ENCODE results near the gene AQP12B. TPM values are rescaled to one million over a fixed set of nuclear protein-coding genes. Genes with fewer than 3 reads are reported as not detected.

The AQP12B gene
- total and polyA plus RNA-seq, 9 of the 15 experiments (the other 6 are each of a cell fraction or from before 2014, with no cell fraction given) = not detected

DNA sequence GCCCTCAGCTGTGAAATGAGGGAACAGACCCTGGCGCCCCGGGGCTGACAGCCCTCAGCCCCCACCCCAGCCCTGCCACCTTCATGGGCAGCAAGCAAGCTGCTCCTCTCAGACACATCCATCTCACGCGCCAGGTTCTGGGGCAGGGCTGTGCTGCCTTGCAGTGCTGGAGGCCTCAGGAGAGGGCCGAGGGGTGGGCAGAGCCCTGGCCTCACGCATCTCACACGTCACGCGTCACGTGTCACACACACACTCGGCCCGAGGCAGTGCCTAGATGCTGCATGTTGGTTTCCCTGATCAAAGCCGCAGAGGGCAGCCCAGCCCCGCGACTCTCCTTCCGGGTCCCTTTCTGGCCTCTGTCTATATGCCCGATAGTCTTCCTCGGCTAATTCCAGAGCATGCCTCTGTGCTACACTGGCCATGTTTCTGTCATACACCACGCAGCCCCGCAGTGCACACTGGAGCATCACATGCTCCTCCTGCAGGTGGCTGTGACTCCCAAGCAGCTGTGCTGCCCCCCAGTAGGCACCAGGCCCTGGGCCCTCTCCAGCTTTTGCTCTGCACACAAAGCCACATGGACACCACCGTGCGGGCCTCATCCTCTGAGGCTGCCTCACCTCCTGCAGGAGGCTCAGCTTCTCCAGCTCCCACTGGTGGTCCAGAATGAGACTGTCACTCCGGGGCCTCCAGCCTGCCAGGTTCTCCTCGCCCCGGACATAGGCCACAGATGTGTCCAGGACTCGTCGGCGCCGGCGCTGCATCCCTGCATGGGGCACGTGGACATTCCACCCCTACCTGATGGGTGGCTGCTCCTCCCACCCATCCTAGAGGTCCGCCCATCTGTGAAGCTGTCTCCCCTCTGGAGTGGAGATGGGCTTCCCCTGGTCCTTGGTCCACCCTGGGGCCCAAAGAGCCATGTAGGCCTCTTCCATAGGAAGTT lies 40.4 kb upstream of the AQP12B start (continued):
- TF ChIP-seq EHMT2 (IDR thresholded peaks at IDR 0.05) = no peak
- TF ChIP-seq, protein P1, sequence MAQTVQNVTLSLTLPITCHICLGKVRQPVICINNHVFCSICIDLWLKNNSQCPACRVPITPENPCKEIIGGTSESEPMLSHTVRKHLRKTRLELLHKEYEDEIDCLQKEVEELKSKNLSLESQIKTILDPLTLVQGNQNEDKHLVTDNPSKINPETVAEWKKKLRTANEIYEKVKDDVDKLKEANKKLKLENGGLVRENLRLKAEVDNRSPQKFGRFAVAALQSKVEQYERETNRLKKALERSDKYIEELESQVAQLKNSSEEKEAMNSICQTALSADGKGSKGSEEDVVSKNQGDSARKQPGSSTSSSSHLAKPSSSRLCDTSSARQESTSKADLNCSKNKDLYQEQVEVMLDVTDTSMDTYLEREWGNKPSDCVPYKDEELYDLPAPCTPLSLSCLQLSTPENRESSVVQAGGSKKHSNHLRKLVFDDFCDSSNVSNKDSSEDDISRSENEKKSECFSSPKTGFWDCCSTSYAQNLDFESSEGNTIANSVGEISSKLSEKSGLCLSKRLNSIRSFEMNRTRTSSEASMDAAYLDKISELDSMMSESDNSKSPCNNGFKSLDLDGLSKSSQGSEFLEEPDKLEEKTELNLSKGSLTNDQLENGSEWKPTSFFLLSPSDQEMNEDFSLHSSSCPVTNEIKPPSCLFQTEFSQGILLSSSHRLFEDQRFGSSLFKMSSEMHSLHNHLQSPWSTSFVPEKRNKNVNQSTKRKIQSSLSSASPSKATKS (CRISPR knock-in tag; IDR thresholded peaks at IDR 0.05) = no peak
- TF ChIP-seq, protein P2, sequence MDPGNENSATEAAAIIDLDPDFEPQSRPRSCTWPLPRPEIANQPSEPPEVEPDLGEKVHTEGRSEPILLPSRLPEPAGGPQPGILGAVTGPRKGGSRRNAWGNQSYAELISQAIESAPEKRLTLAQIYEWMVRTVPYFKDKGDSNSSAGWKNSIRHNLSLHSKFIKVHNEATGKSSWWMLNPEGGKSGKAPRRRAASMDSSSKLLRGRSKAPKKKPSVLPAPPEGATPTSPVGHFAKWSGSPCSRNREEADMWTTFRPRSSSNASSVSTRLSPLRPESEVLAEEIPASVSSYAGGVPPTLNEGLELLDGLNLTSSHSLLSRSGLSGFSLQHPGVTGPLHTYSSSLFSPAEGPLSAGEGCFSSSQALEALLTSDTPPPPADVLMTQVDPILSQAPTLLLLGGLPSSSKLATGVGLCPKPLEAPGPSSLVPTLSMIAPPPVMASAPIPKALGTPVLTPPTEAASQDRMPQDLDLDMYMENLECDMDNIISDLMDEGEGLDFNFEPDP (CRISPR knock-in tag; IDR thresholded peaks at IDR 0.05) = no peak
- no peak for TF ChIP-seq SP1 (CRISPR knock-in tag; IDR thresholded peaks at IDR 0.05)
- TF ChIP-seq PHF21A (IDR thresholded peaks at IDR 0.05; ENCODE audit: borderline replicate concordance, low read depth) = no peak

DNA sequence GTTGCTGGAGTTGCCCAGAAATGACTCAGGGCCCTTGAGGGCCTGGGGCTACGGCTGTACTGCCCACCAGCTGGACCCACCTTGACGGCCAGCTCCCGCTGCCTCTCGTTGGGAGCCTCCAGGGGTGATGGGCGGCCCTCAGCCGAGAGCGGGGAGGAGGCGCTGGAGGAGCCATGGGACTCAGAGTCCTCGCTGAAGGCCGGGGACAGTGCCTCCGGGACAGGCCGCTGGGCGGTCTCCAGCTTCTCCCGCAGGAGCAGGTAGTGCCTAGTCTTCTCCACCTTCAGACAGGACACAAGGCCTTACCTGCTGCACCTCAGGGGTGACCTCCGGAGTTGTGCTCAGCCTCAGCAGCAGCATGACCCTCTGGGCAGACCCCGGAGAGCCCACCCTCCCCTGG lies 39.7 kb upstream of the AQP12B start:
- POLR2A ChIA-PET = no interaction called here
- CTCF ChIA-PET (ENCODE audit: low intra/inter-chr PET ratio) = no interaction called here
- in situ Hi-C loops (cut with MboI) (no loop called here), intact Hi-C loops (cut with micrococcal nuclease) (no loop called here)
- Histone ChIP-seq H4K20me1 (replicated peaks; ENCODE audit: control insufficient read depth, insufficient read depth, low read length) (no peaks in the 10 kb centered on the region), H3K27ac (ENCODE audit: extremely low read depth, low read depth, low read length) (no peak overlapping the region), H3K4me3 (no peak overlapping the region), H2AFZ (ENCODE audit: low read depth, low read length) (no peak overlapping the region), H3K9ac (ENCODE audit: insufficient read depth in 1 of 2, low read depth in 2 of 2, low read length in 2 of 2) (no peak overlapping the region), H3K4me1 (replicated peaks in 1 of 2; ENCODE audit: control insufficient read depth in 2 of 2, insufficient read depth in 2 of 2, low read length in 2 of 2) (peaks cover 0 to 8% of the 10 kb centered on the region in 2 experiments; a peak in 1 of 5 replicates), H3K36me3 (ENCODE audit: control insufficient read depth, insufficient read depth, low read length) (no peaks in the 10 kb centered on the region), H3K9me1 (ENCODE audit: control insufficient read depth, insufficient read depth, low read length) (no peaks in the 10 kb centered on the region), H3K4me2 (ENCODE audit: insufficient read depth, low read length) (no peak overlapping the region), H3K27me3 (ENCODE audit: control insufficient read depth in 2 of 2, insufficient read depth in 2 of 2, low read length in 2 of 2) (peaks cover 0 to 75% of the 10 kb centered on the region in 2 experiments; a peak in 3 of 5 replicates), H3K9me3 (replicated peaks; ENCODE audit: control insufficient read depth, insufficient read depth, low read depth, low read length) (no peaks in the 10 kb centered on the region), H3K79me2 (ENCODE audit: control insufficient read depth, insufficient read depth, low read length) (no peaks in the 10 kb centered on the region)
- WGBS (ENCODE audit: insufficient coverage, low coverage, missing lambda C conversion rate) = 0% methylated on average over 10 of the region's 16 CpGs
- no peak for DNase-seq (ENCODE audit: extremely low read depth in 1 of 4, low spot score in 3 of 4)
- BruUV-seq (replicated peaks) = no TSS peak
- FAIRE-seq = no peak
- no peak for ATAC-seq
- TF ChIP-seq TEAD1 (CRISPR knock-in tag; IDR thresholded peaks at IDR 0.05) (no peak), ZNF146 (CRISPR knock-in tag; IDR thresholded peaks at IDR 0.05; ENCODE audit: unreplicated experiment) (no peak), SRSF1 (IDR thresholded peaks at IDR 0.05; ENCODE audit: low read depth, low read length) (no peak), HLTF (IDR thresholded peaks at IDR 0.05) (no peak), HDAC8 (tag; IDR thresholded peaks at IDR 0.05) (no peak), PTRF (tag; IDR thresholded peaks at IDR 0.05) (no peak), SRSF9 (IDR thresholded peaks at IDR 0.05; ENCODE audit: borderline replicate concordance, low read depth, low read length) (no peak), BRD4 (IDR thresholded peaks at IDR 0.05) (no peak), CREM (IDR thresholded peaks at IDR 0.05; ENCODE audit: low read depth) (no peak)
